ENCODE results near the gene GARIN5B.
A peak's percentile ranks its signal among the peaks of the same experiment; 100 is the strongest.
"Not testable (repeated sequence)": the region's sequence is repeated elsewhere in the genome, so short reads cannot be mapped to it uniquely, and the experiment has no call there.

The GARIN5B gene

GRCh38 chr19:55362990-55363716, at the start of gene GARIN5B:
GARIN5B (minus strand) TSS chr19:55363260; CDS start chr19:55363066, 194 bp downstream.
- DNase-seq, result no peak

DNA sequence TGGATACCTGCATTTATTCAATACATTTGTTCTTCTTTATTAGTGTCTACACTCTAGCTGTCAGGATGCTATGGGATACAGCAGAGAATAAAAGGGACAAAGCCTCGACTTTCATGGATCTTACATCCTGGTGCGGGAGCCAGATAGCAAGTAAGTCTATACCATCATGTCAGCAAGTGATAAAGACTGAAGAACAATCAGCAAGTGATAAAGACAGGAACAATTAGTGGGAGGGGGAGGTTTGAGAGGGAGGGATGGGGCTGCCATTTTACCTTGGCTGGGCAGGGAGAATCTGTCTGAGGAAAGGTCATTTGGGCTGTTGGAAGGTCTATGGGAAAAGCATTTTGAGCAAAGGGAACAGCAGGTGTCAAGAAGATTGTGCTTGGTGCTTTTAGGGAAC, 47.1 kb upstream of the GARIN5B start:
- DNase-seq, result no peak

- not testable (repeated sequence) for DNase-seq
Observed at GRCh38 chr19:55409179-55409578, 46.1 kb upstream of the GARIN5B start.

GRCh38 chr19:55408533-55408872, 45.4 kb upstream of the GARIN5B start:
- DNase-seq, result no peak

DNA sequence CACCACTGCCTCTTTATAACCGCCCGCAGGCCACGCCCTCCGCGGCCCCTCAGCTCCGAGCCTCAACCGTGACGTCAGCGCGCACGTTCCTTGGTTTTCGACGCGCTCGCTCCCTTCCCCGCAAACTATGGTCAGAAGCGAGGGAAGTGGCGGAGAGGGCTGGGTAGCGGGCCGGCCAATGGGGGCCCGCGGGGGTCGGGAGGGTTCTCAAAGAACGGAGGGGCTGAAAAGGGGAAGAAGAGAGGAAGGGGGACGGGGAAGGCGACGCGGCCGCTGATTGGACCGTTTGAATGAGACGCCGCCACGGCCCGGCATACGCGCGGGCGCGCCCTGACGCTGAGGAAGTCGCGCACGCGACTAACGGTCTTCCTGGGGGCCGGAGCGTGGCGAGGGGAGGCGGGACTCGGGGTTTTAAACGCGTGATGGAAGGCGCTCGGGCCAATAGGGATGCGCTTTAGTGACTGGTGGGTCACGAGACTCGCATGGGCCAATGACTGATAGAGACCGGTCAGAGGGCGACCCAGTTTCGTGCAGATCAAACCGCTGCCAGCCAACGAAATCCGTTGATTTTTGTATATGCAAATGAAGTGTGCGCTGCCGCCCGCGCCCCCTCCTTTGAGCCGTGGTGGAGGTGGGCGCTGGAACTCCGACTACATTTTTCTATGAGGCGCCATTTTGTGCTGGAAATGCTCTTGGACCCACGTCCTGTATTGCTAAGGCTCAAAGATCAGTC, 44.9 kb upstream of the GARIN5B start:
- DNase-seq, result peak; percentile 97

DNA sequence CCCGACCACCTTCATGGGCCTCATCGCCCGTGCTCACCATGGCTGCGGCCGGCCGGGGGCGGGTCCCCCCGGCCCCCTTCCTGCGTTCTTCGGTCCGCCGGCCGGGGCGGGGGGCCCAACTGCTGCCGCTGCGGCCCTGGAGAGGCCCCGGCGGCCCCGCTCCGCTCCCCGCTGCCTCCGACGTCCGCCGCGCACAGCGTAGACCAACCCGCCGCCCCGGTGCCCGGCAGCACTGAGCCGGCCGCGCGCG, 44.4 kb upstream of the GARIN5B start, which contains the start of gene UBE2S:
Gene UBE2S (minus strand): TSS at position 239 of the 250 bp plus-strand sequence. CDS start 199 bp downstream, at position 40.
- not testable (repeated sequence) for DNase-seq

GRCh38 chr19:55406826-55407549, 43.9 kb upstream of the GARIN5B start:
- no peak for DNase-seq

DNA sequence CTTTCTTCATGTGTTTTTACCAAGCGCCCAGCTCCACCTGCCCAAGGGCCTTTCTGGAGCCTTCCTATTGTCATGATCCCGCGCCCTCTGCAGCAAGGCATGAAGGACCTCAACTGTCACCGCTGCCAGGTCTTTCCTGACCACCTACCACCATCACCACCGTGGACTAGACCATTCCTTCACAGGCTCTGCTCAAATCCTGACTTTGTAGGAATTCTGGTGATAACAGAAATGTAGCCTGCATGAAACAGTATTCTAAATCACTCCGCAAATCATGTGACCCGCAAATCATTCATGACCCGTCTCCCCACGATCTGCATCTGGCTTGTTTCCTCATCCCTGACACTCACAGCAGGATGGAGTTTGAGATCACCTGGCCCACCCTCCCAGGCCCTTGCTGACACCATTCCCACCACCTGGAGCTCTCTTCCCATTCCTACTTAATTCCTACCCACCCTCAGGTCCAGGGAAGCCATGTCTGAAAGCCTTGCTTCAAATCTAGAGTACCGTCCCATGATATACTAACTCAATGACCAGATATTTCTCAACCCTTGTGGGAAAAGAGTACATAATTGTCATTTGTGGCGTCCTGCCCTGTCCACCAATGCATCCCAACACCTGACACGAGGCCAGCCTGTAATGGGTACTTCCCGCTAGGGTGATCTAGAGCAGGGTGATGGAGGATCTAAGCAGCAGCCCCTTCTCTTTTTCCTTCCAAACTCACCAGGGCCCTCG, 43.2 kb upstream of the GARIN5B start:
- no peak for DNase-seq

DNA sequence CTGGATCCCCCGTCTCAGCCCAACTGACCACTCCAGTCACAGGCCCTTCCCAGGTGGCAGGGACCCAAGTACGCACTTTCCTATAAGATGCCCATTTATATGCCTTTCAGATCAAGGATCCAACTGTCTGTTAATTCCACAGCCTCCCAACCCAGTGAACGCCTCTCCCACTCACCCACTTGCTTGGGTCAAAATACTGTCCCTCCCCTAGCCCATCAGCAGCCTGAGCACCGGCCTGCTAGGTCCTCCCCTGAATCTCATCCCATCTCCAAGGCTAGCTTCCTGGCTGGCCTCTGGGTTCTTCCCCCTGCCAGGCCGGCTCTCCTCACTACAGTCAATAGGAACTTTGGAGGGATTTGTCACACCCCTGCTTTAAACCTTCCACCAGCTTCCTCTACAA, 42.6 kb upstream of the GARIN5B start:
- no peak for DNase-seq

GRCh38 chr19:55402509-55402908, 39.4 kb upstream of the GARIN5B start:
- no peak for DNase-seq

- not testable (repeated sequence) for DNase-seq
Observed at GRCh38 chr19:55401390-55401789, 38.3 kb upstream of the GARIN5B start.

- no peak for DNase-seq
Observed at GRCh38 chr19:55400281-55401087, 37.4 kb upstream of the GARIN5B start.

DNA sequence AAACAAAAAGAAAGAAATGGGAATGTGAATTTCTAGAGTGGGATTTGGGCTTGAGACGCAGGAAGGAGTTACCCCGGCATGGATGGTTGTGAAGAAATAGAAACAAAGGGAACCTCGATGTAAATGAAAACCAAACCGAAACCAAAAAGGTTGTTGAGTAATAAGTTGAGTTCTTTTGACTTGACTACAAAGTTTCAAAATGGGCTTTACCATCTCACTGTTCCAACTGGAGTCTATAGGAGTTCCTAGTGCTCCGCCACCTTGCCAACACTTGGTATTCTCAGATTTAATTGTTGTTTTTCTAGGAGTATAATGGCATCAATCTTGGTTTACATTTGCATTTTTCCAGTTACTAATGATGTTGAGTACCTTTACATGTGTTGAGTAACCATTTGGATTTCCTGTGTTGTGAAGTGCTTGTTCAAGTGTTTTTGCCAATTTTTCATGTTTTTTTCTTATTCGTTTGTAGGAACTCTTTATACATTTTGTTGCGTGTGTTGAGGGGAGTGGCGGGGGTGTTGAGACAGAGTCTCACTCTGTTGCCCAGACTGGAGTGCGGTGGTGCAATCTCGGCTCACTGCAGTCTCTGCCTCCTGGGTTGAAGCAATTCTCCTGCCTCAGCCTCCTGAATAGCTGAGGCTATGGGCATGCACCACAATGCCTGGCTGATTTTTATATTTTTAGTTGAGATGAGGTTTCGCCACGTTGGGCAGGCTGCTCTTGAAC, 35.3 kb upstream of the GARIN5B start:
- DNase-seq, result no peak

- DNase-seq, result no peak
Observed at GRCh38 chr19:55392820-55393761, 30.0 kb upstream of the GARIN5B start.

GRCh38 chr19:55391702-55392615, 28.9 kb upstream of the GARIN5B start:
- no peak for DNase-seq

DNA sequence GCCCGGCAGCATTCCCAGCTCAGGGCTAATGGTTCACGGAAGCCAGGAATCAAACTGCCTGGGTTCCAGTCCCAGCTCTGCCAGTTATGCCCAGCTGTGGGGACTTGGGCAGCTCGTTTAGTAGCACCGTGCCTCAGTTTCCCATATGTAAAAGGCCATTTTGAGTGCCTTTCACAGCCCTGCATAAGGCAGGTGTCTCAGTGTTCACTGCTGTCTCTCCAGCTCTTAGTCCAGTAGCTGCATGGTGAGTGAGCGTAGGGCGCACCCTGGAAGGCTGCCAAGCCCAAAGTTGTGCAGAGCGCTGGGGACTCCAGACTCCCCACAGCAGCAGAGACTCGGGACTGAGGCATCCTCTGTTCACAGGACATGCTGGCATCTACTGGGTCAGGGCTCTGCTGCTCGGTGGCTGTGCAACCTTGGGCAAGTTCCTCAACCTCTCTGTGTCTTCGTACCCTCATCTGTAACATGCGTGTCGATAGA, 28.2 kb upstream of the GARIN5B start:
- DNase-seq, result no peak

GRCh38 chr19:55390461-55390880, 27.4 kb upstream of the GARIN5B start:
- DNase-seq, result no peak

- no peak for DNase-seq
Observed at GRCh38 chr19:55389386-55390317, 26.6 kb upstream of the GARIN5B start.
